ENCODE measurements around the gene SREBF1.

Gene SREBF1

GRCh38 chr17:17846645-17847044 is 9.9 kb upstream of the SREBF1 start:
- no peak overlapping the region for H3K4me3 ChIP-seq (replicated peaks in 1 of 2; ENCODE audit: low read depth in 2 of 2, low read length in 2 of 2)
- no peak for DNase-seq (ENCODE audit: low read depth in 2 of 2)
- TF ChIP-seq CTCF (IDR thresholded peaks at IDR 0.05; ENCODE audit: low read depth, low read length): no peak

- DNase-seq (ENCODE audit: low read depth in 2 of 2): no peak
- no peak overlapping the region for H3K4me3 ChIP-seq (replicated peaks in 1 of 2; ENCODE audit: low read depth in 2 of 2, low read length in 2 of 2)
- no peak for TF ChIP-seq CTCF (IDR thresholded peaks at IDR 0.05; ENCODE audit: low read depth, low read length)
Observed at GRCh38 chr17:17846003-17846402, 9.2 kb upstream of the SREBF1 start.

GRCh38 chr17:17845046-17845775 is 8.4 kb upstream of the SREBF1 start:
- no peak overlapping the region for H3K4me3 ChIP-seq (replicated peaks in 1 of 2; ENCODE audit: low read depth in 2 of 2, low read length in 2 of 2)
- DNase-seq (ENCODE audit: low read depth in 2 of 2): no peak
- no peak for TF ChIP-seq CTCF (IDR thresholded peaks at IDR 0.05; ENCODE audit: low read depth, low read length)

- TF ChIP-seq CTCF (IDR thresholded peaks at IDR 0.05; ENCODE audit: low read depth, low read length): no peak
- no peak for DNase-seq (ENCODE audit: low read depth in 2 of 2)
- H3K4me3 ChIP-seq (replicated peaks in 1 of 2; ENCODE audit: low read depth in 2 of 2, low read length in 2 of 2): no peak overlapping the region
Observed at GRCh38 chr17:17844500-17844899, 7.7 kb upstream of the SREBF1 start.

GRCh38 chr17:17844079-17844478 is 7.3 kb upstream of the SREBF1 start:
- no peak overlapping the region for H3K4me3 ChIP-seq (replicated peaks in 1 of 2; ENCODE audit: low read depth in 2 of 2, low read length in 2 of 2)
- DNase-seq (ENCODE audit: low read depth in 2 of 2): no peak
- TF ChIP-seq CTCF (IDR thresholded peaks at IDR 0.05; ENCODE audit: low read depth, low read length): no peak

- no peak overlapping the region for H3K4me3 ChIP-seq (replicated peaks in 1 of 2; ENCODE audit: low read depth in 2 of 2, low read length in 2 of 2)
- TF ChIP-seq CTCF (IDR thresholded peaks at IDR 0.05; ENCODE audit: low read depth, low read length): no peak
- DNase-seq (ENCODE audit: low read depth in 2 of 2): no peak
Observed at GRCh38 chr17:17843096-17843495, 6.3 kb upstream of the SREBF1 start.
